Activated T-helper 1 cell treated with anti-CD3 and anti-CD28 coated beads, Interleukin-12 subunit alpha, Interleukin-12 subunit beta, Interleukin-2, Interleukin-4 antibody, amounts not matched to agents 30 ng/mL and 10 ng/mL and 1 ng/mL, durations not matched to agents 14 hours and 24 hours and 36 hours (primary cell): Measurements from ENCODE around the gene PDIA6. TPM values are rescaled to one million over a fixed set of nuclear protein-coding genes. Genes with fewer than 3 reads are reported as not detected.

Experiments
- DNase-seq: peaks from one replicate; pipeline ENCODE4 v3.0.0; 2021; ENCODE audit warnings: low spot score
- H3K27ac Mint-ChIP-seq: one replicate; pipeline ENCODE4 v1.8.0; 2021; ENCODE audit warnings: mild to moderate bottlenecking, mixed read lengths
- H3K27me3 Mint-ChIP-seq: one replicate; pipeline ENCODE4 v1.8.0; 2022; ENCODE audit warnings: mild to moderate bottlenecking, moderate library complexity, mixed read lengths; ENCODE audit not compliant: insufficient read depth
- H3K36me3 Mint-ChIP-seq: one replicate; pipeline ENCODE4 v1.8.0; 2021; ENCODE audit warnings: low read depth, mixed read lengths
- H3K4me1 Mint-ChIP-seq: one replicate; pipeline ENCODE4 v1.8.0; 2021; ENCODE audit warnings: low read depth, mixed read lengths
- H3K4me3 Mint-ChIP-seq: one replicate; pipeline ENCODE4 v1.8.0; 2021; ENCODE audit warnings: mild to moderate bottlenecking, moderate library complexity, mixed read lengths
- H3K9me3 Mint-ChIP-seq: one replicate; pipeline ENCODE4 v1.8.0; 2021; ENCODE audit warnings: mixed read lengths
- intact Hi-C: fragments of 100-400 bp; cut with micrococcal nuclease; formaldehyde crosslinking; loops from one replicate; pipeline ENCODE4 v1.15.1; 2024
- total RNA-seq: library from RNA; stranded (reverse); gene quantifications from 2 replicates; pipeline ENCODE4 v1.2.3, GENCODE V29; 2022

The PDIA6 gene
- total RNA-seq, 1 donor from 2014 or later: 173 TPM

DNA sequence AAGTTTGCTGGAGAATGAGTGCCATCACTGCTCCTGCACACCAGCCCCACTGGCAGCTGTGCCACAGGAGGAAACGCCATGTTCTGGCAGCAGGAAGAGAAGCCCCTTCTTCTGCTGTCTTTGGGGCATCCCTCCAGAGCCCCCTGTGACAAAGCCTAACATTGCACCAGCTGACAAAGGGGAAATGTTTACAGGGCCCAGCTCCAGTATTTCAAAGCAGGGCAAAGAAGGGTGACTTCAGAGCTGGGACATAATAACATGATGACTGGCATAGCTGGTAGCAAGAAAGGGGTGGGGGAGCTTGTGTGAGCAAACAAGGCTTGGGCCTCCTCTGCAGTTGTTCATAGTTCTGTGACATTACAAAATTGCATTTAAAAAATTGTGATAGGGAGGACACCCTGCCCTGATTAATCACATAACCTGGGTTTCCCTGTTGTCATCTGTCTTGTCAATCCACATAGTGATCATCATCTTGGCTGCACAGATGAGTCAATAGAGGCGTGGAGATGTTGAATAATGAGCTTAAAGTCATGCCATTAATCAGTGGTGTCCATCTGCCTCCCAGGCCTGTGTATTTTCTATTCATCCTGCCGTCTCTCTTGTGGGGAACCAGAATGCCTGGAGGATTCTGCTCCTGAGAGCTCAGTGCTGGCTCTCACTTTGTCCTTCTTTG is 29.1 kb upstream of the PDIA6 start:
- no peaks in the 10 kb centered on the region for H3K4me1 Mint-ChIP-seq
- H3K4me3 Mint-ChIP-seq: no peak overlapping the region
- peaks cover 6% of the 10 kb centered on the region for H3K27me3 Mint-ChIP-seq
- peaks cover 24% of the 10 kb centered on the region for H3K9me3 Mint-ChIP-seq
- DNase-seq: no peak
- H3K36me3 Mint-ChIP-seq: peaks cover 1% of the 10 kb centered on the region
- no peak overlapping the region for H3K27ac Mint-ChIP-seq
- intact Hi-C loops: no loop called here

DNA sequence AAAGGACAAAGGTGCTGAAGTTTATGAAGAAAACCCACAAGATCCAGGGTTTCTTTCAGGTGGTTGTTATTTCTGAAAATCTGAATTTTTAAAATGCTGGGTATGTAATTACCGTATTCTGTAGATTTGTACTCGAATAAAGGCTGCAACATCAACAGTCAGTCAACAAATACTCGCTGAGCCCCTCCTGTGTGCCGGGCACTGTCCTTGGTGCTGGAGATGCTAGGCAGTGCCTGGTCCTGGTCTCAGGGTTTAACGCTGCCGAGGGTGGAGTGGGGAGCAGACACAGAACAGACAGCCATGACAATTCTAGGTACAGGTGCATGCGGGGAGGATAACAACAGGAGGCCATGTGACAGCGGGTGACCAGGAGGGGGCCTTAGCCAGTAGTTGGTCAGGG is 27.2 kb upstream of the PDIA6 start:
- peaks cover 1% of the 10 kb centered on the region for H3K36me3 Mint-ChIP-seq
- H3K27ac Mint-ChIP-seq: no peak overlapping the region
- H3K4me1 Mint-ChIP-seq: no peaks in the 10 kb centered on the region
- peaks cover 24% of the 10 kb centered on the region for H3K9me3 Mint-ChIP-seq
- DNase-seq: no peak
- peaks cover 5% of the 10 kb centered on the region for H3K27me3 Mint-ChIP-seq
- intact Hi-C loops: loop anchor here (10.0 kb wide), 1 partner anchor 505 kb away; the partner anchor contains the start of gene ROCK2
- H3K4me3 Mint-ChIP-seq: no peak overlapping the region

DNA sequence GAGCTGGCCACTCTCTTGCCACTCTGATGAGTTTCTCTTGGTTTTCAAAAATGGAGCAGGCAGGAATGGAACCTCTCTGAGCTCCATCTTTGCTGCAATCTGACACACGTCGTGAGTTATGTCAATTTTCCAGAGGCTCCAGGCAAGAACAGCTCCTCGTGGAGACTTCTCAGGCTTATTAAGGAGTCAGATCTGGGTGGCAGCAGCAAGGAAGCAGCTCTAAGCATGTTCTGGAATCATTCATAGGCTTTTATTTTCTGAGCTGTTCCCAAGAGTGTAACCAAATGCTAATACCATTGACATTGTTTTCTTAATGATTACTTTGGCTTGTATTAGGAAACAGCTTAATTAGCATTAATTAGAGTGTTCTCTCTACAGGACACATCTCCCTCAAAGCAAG is 26.1 kb upstream of the PDIA6 start:
- Mint-ChIP-seq H3K27me3 (peaks cover 5% of the 10 kb centered on the region), H3K27ac (no peak overlapping the region), H3K36me3 (peaks cover 1% of the 10 kb centered on the region), H3K4me1 (no peaks in the 10 kb centered on the region), H3K4me3 (no peak overlapping the region), H3K9me3 (peaks cover 24% of the 10 kb centered on the region)
- intact Hi-C loops: loop anchor here (10.0 kb wide), 1 partner anchor 506 kb away; the partner anchor contains the start of gene ROCK2
- DNase-seq: no peak

DNA sequence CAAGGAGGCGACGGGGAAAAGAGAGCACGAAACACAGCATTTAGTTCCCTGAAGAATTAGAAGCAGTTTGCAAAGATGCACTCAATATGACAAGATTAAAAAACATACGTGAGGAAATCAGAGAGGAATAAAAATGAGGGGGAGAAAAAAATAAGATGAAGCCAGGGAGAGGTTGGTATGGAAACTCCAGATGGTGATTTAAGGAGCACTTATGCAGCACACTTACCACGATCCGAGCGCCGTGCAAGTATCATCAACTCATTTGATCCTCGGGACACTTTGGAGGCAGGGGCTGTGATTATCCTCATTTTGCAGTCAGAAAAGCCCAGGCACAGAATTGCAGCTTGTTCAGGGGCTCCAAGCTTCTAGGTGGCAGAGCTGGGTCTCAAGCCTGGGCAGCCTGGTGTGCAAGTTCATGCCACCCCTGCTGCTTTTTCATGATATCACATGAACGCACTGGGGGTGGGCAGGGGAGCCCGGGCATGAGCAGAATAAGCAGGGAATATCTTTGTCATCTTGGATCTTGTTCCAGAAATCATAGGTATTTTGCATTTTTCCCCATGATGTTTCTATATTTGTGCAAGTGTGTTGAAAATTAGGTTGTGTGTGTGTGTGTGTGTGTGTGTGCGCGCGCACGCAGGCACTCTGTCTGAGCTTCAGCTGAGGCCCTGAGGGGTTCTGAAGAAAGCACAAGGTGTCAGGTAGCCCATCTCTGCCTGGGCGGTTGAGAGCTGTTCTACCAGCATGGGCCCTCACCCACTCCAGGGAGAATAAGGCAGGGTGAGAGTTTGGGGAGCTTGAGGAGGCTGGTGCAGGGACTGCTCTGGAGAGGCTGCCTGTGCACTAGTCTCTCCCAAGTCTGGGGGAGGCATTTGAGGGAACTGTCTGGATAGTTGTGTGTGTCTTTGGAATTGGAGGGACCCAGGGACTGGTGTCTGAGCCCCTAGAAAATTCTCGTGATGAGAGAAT is 25.0 kb upstream of the PDIA6 start:
- H3K4me3 Mint-ChIP-seq: no peak overlapping the region
- no peak for DNase-seq
- H3K36me3 Mint-ChIP-seq: peaks cover 1% of the 10 kb centered on the region
- intact Hi-C loops: loop anchor here (10.0 kb wide), 1 partner anchor 507 kb away; the partner anchor contains the start of gene ROCK2
- peaks cover 10% of the 10 kb centered on the region for H3K27me3 Mint-ChIP-seq
- H3K4me1 Mint-ChIP-seq: peaks cover under 1% of the 10 kb centered on the region
- H3K9me3 Mint-ChIP-seq: peaks cover 24% of the 10 kb centered on the region
- no peak overlapping the region for H3K27ac Mint-ChIP-seq

DNA sequence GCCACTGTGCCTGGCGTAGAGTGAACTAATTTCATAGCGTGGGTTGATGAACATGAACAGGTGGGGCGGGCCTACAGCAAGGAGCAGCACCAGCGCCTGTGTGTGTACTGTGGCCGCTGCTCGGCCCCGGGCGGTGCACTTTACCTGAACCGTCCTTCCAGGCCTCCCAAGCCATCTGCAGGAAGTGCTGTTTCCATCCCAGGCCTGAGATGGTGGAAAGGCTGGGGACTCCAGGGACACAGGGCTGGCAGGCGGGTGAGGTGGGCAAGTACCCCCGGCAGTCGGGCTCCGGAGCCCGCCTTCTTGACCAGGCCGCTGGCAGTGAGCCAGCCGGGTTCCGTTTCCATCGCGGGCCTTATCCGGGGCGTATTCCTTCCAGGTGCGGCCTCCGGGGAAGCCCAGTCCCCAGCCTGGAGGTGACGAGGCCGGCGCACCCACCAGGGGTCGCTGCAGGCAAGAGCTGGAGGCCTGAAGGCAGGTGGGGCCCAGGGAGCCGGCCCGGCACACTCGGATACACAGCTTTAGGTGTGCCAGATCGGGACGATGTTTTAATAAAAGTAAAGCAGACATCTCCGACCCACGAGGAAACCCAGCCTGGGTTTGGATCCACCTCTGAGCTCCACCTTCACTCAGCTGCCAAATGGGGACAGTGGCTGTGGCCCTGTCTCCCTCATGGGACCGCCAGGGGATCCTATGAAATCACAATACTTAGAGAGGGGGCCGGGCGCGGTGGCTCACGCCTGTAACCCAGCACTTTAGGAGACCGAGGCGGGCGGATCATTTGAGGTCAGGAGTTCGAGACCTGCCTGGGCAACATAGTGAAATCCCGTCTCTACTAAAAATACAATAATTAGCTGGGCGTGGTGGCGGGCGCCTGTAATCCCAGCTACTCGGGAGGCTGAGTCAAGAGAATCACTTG is 22.7 kb upstream of the PDIA6 start:
- DNase-seq: peak; percentile 59
- H3K27me3 Mint-ChIP-seq: peaks cover 19% of the 10 kb centered on the region
- no peak overlapping the region for H3K27ac Mint-ChIP-seq
- H3K4me3 Mint-ChIP-seq: no peak overlapping the region
- peaks cover 5% of the 10 kb centered on the region for H3K9me3 Mint-ChIP-seq
- no peaks in the 10 kb centered on the region for H3K36me3 Mint-ChIP-seq
- intact Hi-C loops: loop anchor here (10.0 kb wide), 1 partner anchor 509 kb away; the partner anchor contains the start of gene ROCK2
- H3K4me1 Mint-ChIP-seq: peaks cover 6% of the 10 kb centered on the region

DNA sequence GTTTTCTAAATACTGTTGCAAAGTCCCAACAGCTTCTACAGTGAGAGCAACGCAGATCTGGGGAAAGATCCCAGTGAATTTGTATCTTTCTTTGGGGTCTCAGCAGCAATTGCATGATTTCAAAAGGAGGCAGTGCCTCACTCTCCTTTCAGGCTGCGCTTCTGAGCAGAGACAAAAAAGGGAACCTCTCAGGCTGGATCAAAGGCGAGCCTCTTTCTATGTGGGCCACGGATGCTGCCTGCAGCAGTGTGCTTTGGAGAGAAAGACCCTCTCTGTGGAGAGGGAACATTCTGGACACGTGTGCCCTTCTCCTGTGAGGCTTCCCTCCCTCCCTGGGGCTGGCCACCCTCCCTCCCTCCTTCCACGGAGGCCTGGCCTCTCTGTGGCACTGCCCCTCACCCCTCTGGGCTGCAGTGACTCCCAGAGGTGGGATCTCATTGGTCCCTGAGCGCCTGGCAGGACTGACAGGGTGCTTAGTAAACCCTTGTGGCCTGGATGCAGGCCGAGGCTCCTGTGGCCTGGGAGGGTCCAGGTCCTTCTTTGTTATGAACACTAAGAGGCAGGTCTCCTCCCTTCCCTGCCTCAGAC is 21.6 kb upstream of the PDIA6 start:
- intact Hi-C loops: loop anchor here (5.0 to 10.0 kb wide), 3 partner anchors 73 to 633 kb away; partner anchors contain the start of genes E2F6 and ROCK2
- Mint-ChIP-seq H3K4me3 (no peak overlapping the region), H3K4me1 (peaks cover 6% of the 10 kb centered on the region), H3K36me3 (no peaks in the 10 kb centered on the region), H3K27ac (no peak overlapping the region), H3K9me3 (no peaks in the 10 kb centered on the region), H3K27me3 (peaks cover 19% of the 10 kb centered on the region)
- DNase-seq: no peak

DNA sequence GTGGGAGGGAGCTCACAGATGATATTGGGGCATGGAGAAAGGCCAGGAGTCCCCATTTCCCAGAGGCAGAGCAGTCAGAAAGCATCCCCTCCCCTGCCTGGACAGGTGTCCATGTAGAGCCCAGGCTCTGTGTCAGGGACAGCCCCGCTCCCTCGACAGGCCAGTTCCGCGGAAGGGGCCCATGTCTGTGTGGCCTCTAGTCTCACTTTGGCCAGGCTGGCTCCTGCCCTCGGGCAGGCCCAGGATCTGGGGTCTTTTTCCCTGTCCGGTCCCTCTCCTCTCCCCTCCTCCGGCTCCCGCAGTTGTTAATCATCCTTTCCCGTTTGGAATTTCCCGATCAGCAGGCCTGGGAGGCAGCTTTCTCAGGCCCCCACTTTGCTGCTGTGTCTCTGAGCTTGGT is 20.4 kb upstream of the PDIA6 start:
- intact Hi-C loops: loop anchor here (2.0 to 10.0 kb wide), 4 partner anchors 74 to 634 kb away; partner anchors contain the start of genes E2F6 and ROCK2
- no peak overlapping the region for H3K27ac Mint-ChIP-seq
- no peak for DNase-seq
- H3K4me3 Mint-ChIP-seq: no peak overlapping the region
- no peaks in the 10 kb centered on the region for H3K36me3 Mint-ChIP-seq
- peaks cover 20% of the 10 kb centered on the region for H3K27me3 Mint-ChIP-seq
- no peaks in the 10 kb centered on the region for H3K9me3 Mint-ChIP-seq
- H3K4me1 Mint-ChIP-seq: peaks cover 6% of the 10 kb centered on the region

DNA sequence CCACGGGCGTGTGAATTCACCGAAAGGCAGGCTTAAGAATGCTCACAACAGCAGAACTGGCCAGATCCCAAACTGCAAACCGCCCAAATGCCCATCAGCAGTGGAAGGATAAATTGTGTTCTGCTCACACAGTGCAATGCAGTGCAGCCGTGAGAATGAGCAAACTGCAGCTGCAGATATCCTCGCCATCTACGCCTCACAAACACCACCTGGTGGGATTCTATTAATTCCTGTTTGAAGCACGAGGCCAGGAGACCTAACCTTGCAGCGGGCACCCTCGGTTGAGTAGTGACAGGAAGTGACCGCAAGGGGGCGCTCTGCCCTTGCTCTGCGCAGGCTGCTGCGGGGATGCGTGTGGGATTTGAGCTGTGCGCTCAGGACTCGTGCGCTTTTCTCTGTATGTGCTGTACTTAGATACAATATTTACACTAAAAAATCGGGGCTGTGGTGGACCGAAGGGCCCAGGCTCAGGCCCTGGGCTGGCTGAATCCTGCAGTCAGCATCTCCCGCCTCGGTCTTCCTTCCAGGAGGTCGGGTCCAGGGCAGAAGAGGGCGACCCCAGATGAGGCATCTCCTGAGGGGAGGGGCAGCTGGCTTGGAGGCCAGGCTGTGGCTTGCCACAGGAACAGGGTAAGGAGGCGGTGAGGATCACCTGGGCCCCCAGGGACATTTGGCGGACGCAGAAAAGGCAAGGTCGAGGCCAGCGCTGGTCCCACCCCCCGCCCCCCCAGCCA is 19.8 kb upstream of the PDIA6 start:
- H3K36me3 Mint-ChIP-seq: no peaks in the 10 kb centered on the region
- H3K27ac Mint-ChIP-seq: no peak overlapping the region
- no peaks in the 10 kb centered on the region for H3K9me3 Mint-ChIP-seq
- peaks cover 6% of the 10 kb centered on the region for H3K4me1 Mint-ChIP-seq
- H3K4me3 Mint-ChIP-seq: no peak overlapping the region
- peaks cover 22% of the 10 kb centered on the region for H3K27me3 Mint-ChIP-seq
- DNase-seq: peak; percentile 74
- intact Hi-C loops: loop anchor here (1.0 to 10.0 kb wide), 8 partner anchors 20 to 850 kb away; partner anchors contain the start of genes E2F6, PDIA6 and ROCK2

DNA sequence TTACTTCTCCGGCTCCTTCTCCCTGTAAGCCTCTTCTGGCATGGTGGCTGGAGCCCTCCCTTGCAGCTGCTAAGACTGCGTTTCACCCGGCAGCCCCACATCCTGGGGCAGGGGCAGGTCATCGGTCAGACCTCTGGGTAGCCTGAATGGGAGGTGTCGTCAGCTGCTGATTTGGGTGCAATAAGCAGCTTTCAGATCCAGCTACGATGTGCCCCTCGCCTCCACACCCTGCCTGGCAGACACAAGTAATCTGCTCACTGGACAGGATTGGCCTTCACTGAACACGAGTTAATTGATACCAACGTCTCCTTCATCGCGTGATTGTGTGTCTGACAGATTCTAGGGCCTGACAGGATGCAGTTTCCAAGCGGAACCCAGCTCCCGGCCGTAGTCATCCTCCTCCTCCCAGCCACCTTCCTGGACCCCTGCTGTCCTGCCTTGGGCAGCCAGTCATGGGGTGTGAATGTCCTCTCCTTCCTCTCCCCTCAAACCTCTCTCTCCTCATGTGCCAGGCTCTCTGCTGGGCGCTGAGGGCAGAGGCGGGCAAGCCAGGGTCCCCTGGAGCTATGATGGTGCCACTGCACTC is 18.9 kb upstream of the PDIA6 start:
- no peak for DNase-seq
- intact Hi-C loops: loop anchor here (5.0 to 10.0 kb wide), 3 partner anchors 76 to 636 kb away; partner anchors contain the start of genes E2F6 and ROCK2
- Mint-ChIP-seq H3K9me3 (no peaks in the 10 kb centered on the region), H3K4me1 (peaks cover 6% of the 10 kb centered on the region), H3K36me3 (no peaks in the 10 kb centered on the region), H3K27me3 (peaks cover 17% of the 10 kb centered on the region), H3K4me3 (no peak overlapping the region), H3K27ac (no peak overlapping the region)

DNA sequence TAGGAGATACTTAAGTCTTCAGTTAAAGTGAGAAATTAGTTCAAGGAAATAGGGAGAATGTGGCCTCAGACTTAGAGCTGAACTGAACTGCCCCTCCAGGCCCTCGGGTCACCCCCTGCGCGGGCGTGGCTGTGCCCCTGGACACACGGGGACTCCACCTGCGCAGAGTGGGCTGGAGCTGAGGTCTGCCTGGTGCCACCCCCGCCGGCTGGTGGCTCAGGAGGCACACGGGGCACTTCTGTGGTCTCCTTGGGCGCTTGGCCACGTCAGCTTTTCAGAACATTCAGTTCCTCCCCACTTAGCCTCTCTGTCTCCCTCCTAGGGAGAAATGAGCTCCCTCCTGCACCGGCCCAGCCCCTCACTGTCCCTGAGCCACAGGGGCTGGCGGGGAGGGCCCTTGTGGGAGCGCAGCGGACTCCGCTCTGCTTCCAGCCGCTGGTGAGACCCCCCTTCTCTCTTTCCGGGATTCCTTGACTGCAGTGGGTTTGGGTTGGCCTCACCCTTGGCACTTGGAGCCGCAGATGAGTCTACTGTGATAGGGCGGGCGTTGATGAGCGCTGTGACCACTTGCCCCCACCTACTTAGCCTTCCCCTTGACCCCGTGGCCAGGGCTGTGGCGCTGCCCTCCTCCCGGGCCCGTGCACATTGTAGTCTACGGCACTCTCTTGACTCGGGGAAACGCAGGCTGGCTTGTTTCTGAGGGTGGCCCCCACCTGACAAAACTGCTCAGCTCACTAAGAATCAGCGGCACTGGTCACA is 18.2 kb upstream of the PDIA6 start:
- Mint-ChIP-seq H3K4me1 (peaks cover 6% of the 10 kb centered on the region), H3K27me3 (peaks cover 17% of the 10 kb centered on the region), H3K36me3 (no peaks in the 10 kb centered on the region), H3K4me3 (no peak overlapping the region), H3K9me3 (no peaks in the 10 kb centered on the region), H3K27ac (no peak overlapping the region)
- no peak for DNase-seq
- intact Hi-C loops: loop anchor here (5.0 to 10.0 kb wide), 3 partner anchors 76 to 636 kb away; partner anchors contain the start of genes E2F6 and ROCK2
